Muscle of back (tissue), 11 donors: ENCODE measurements around the gene ALG12. TPM values are rescaled to one million over a fixed set of nuclear protein-coding genes. Genes with fewer than 3 reads are reported as not detected.

Experiments
- DNase-seq, 3 donors: peaks; one replicate each; pipeline versions ENCODE4 v3.0.0 to v3.0.0-alpha.2; 2013
- polyA plus RNA-seq, 10 donors: library from polyadenylated mRNA; unstranded; fragments of 120-200 nt; gene quantifications; one replicate each; pipeline ENCODE4 v1.2.1, GENCODE V29; 2013; ENCODE audit not compliant: insufficient read length in 10 of 10

ALG12 gene
- polyA plus RNA-seq, 10 donors: 8.8 to 20.6 (median 12.3) TPM

DNA sequence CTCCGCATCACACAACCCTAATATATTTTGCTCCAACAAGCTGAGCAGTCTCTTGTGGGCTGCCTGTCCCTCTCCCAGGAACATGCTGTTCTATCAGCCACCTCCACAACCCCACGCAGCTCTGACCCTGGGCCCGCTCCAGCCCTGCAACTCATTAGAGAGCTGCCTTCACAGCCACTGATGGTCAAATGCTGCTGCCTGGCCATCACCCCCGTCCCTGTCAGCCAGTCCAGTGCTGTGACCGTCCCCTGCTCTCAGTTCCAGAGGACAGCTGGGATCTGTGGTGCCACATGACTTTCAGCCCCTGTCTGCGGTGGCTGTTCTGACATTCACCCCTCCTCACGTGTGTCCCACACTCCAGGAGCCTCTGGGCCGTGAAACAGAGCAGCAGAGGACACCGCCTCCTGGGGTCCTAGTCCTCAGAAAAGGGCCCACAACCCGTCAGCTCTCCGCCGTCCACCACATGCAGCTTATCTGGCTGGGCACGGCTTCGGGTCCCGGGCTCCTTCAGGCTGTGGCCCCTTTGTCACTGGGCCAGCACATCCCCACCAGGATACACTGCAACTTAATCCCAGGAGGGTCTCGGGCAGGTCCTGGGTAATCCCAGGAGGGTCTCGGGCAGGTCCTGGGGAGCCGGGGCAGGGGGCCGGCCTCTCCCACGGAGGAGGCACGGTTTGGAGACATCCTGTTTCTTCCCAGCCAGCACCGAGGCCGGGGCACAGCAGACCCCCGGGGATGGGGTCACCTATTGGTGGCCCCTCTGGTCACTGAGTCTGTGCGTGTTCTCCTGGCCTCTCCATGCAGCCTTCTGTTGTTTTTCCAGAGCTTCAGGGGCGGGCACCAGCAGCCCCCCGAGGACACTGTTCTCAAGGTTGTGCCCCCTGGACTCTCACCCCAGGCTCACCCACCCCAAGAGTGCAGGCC is 15.3 kb upstream of the ALG12 start:
- DNase-seq: peak in 1 of 3 donors; percentile 42

DNA sequence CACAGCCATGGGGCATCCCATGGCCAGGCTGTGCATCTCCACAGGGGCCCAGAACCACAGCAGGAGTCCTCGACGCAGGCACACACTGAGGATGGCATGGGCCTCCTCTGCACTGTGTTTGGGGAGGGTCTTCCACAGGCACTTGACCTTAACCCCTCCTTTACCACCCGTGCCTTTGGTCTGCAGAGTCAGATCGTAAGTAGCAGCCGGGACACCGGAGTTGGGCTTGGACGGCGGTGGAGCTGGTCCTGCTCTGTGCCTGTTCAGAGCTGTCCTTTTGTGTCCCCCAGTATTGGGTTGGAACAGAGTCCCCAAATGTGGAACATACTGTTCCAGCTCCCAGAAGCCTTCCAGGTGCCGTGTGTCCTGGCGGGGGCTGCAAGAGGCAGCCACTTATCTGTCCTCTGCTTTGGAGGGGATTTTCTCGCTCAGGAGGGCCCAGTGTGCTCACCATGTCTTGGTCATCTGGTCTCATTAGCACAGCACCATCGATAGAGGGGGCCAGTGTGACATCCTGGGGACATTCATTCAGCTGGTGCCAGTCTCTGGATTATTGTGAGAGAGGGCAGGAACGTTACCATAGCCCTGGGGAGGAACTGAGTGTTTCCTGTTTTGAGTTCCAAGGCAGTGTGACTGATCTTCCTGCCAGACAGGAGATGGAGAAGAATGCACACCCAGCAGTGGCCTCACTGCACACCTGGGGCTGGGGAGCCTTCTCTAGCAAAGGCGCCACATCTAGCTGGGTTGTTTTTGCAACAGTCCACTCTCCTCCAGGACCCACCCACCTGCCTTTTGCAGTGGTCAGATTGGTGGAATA is 12.6 kb upstream of the ALG12 start:
- peak in 1 of 3 donors; percentile 71 for DNase-seq

DNA sequence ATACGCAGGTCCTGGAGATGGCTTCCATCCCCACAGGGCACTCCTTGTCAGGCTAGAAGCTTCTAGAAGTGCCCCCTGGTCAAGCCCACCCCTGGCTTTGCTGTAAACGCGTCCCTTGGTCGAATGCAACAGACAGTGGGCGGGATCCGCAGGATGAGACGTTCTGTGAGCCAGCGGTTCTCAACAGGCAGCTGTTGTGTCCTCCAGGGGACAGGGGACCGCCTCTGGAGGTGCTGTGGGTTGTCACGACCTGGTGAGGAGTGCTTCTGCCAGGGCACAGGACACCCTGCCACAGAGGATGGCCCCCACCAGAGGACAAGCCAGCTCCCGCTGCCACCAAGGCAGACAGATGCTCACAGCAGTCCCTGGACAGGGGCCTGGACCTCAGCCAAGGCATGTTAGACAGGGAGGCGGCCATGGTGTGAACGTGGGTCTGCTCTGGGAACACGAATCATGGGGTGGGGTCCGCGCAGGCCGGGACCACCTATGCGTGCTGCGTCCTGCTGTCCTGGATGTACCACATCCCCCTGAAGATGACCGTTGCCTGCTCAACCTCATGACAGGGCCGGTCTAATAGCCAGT is 11.8 kb upstream of the ALG12 start:
- no peak for DNase-seq

DNA sequence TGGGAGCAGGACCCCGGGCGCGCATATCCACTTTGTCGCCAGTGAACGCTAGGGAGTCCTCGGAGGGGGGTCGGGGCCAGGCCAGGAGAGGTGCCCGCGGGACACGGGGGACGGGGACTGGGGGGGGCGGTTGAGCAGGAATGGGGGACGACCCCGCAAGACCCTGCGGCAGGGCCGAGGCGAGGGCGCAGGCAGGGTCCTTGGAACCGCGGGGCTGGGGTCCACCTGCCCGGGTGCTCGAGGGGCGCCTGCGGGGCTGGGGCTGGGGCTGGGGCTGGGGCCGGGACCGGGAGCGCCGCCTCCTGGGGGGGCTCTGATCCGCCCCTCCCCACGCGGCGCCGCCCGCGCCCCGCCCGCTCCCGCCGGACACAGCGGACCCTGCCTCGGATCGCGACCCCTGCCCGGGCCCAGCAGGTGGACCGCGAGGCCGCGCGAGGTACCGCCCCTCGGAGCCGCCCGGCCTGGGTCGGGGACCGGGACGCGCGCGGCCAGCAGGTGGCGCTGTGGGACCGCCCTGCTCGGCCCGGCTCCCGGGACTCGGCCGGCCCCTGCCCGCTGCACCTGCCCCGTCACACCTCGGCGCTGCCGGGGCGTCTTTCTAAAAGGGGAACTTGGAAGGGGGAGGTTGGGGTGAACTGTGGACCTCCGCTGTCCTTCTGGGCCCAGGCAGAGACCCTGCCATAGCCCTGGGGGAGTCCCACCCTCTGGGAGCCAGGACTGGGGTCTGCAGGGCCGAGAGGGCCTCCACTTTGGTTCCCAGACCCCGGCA is 11.2 kb upstream of the ALG12 start:
- peak in 2 of 3 donors; percentile 57 to 59 for DNase-seq

DNA sequence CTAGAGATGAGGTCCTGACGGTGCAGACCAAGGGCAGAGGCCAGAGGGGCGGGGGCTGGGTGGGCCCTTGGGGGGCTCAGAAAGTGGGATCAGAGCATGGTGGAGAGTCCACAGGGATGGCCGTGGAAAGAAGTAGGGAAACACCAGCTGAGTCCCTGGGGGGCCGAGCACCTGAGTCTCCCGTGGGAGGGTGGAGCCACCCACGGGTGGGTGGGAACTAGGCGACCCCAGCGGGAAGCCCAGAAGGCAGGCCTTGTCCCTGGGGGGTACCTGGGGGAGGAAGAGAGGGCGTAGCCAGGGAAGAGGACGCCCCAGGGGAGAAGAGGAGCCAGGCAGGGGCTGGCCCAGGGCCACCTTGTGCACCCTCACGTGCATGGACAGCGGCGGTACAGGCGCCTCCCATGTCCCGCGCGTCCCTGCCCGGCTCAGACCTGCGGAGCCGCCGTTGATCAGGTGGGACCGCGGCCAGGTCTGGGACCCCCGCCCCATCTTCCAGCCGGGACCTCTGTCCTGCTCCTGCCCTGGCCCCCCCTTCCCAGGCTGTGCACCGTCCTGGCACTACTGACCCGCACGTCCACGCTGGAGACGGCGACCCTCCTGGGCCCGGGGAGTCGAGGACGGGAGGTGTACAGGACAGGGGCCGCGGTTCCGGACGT is 10.4 kb upstream of the ALG12 start:
- no peak for DNase-seq

DNA sequence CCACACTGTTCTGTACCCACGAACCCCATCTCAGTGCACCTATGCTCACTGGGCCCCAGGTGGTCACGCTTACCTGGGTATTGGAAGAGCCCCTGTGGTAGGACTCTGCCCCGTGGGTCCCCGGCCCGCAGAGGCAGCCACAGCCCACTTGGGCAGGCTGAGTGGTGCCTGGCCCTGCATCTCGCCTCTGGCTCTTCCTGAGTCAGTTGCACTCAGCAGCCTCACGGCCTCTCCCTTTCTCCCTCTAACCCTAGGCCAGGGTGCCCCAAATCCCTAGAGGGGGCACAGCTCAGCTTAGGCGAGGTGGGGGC is 9.9 kb upstream of the ALG12 start:
- DNase-seq: peak in 1 of 3 donors; percentile 11

DNA sequence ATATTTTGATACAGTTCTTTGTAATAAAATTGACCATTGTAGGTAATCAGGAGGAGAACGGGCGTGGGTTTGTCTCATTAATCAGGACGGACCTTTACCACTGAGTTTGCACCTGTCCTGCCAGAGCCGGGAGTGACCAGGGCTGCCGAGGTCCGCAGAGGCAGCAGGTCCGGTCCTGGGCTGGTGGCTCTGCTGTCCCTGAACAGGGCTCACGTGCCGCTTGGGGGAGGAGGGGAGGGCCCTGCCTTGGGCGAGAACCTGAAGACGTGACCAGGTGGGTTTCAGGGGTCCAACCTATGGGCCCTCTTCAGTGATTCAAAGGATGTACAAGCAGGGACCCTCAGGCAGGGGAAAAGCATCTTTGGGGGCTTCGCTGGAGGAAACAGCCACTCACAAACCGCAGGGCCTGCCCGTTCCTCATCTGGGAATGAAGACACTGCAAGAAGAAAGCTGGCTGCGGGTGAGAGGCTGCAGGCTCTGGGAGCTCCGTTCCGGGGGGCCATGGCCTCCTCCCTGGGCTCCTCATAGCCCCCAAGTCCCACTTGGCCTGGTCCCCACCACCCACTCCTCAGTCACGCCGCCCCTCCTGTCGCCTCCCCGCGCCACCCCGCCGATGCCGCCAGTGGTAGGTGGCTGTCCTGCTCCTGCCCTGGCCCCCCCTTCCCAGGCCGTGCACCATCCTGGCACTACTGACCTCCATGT is 9.4 kb upstream of the ALG12 start:
- no peak for DNase-seq

DNA sequence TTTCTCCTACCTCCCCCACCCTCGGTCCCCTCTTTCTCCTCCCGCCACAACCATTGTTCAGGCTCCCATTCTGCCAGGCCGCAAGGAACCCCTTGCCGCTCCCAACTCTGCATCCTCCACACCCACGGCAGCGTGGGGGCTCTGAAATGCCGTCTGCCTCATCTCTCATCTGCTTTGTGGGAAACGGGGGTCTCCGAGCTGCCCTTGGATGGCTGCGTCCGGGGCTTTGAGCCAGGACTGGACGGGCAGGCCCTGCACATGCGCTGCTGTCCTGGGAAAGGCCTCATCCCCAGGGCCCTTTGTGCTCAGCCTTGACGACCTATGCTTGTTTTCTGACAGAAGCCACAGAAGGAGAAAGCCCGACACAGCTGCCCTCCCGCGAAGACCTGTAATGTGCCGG is 8.7 kb upstream of the ALG12 start:
- DNase-seq: no peak

DNA sequence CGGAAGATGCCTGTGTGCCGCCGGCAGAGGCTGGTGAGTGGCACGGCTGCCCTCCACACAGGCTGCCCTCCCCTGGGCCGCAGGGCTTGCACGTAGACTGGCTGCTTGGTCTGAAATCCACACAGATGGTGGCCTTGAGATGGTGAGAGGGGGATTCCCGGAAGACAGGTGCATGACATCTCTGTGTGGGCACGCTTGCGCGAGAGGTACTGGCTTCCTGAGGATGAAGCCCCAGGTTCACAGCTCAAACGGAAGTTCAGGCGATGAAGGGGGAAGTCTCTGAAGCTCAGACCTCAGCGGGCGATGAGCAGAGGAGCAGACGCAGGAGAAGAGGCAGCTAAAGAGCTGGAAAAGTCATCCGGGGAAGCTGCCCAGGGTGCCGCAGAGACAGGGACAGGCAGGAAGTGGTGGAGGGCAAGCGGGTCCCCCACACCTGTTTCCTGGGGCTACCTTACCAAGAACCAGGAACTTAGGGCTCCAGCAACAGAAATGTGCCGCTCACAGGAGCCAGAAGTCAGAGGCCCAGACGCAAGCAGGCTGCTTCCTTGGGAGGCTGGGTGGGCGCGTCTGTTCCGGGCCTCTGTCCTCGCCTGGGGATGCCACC is 7.4 kb upstream of the ALG12 start:
- DNase-seq: no peak

DNA sequence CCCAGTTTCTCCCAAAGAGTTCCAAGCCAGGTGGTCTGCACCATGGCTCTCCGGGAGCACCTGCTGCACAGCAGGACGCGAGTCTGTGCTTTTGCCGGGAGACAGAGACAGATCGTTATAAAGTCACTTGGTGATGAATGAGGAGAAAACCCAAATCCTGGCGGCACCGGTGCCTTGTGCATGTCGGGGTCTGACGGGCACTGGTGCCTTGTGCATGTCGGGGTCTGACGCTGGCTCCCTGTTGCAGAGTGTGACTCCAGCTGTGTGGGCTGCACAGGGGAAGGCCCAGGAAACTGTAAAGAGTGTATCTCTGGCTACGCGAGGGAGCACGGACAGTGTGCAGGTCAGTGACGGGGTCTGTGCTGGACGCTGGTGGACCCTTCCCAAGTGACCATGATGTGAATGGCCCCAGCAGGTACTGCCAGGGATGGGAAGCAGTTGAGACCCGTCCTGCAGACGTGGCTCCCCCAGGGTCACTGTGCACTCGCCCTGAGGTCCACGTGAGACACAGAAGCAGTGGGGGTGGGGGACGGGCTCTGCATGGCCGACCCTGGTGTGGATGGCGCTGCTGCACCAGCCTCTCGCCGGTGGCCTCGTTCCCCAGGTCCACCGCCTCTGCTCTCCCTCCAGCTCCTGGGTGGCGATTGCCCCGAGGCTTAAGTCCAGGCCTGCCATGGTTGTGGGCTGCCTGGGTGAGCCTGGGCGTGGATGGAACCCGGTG is 6.0 kb upstream of the ALG12 start:
- DNase-seq: no peak

DNA sequence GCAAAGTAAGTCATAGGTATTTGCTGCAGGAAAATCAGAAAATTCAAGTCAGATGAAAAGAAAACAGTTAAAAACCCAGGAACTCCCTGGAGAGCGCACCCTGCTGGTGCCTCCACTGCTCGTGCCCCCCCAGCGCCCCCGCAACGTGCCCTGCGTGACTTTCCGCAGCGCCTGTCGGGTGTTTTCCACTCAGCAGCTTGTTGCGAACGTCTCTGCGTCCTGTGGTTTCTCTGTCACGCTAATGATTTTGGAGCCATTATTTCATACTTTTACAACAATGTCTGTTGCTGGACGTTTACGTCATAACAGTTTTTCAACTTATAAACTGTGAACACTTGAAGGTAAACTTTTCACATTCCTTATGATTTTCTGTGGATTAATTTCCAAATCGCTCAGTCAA is 5.2 kb upstream of the ALG12 start:
- no peak for DNase-seq

DNA sequence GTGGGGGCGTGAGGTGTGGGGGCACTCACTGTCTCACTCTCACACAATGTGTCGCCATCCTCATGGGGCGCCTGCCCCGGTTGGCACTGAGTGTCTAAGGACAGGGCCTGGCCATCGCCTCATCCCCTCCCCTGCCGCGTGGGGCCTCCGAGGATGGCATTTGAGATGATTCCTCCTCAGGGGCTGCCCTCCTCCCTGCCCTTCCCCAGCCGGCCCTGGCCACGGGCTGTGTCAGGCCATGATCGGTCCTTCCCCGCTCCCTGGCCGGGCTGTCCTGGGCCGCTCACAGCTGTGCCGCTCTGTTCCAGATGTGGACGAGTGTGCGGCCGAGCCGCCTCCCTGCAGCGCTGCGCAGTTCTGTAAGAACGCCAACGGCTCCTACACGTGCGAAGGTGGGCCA is 4.7 kb upstream of the ALG12 start:
- DNase-seq: no peak

DNA sequence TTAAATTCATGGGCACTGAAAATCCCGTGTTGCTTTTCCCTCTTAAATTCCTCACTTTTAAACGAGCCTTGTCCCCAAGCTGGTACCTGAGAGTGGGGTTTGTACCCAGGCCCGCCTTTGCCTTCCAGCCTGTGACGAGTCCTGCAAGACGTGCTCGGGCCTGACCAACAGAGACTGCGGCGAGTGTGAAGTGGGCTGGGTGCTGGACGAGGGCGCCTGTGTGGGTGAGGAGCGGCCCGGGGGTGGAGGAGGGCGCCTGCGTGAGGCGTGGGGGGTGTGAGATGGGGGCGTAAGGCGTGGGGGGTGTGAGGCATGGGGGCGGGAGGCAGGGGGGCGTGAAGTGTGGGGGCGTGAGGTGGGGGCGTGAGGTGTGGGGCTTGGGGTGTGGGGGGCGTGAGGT is 4.2 kb upstream of the ALG12 start:
- DNase-seq: no peak

DNA sequence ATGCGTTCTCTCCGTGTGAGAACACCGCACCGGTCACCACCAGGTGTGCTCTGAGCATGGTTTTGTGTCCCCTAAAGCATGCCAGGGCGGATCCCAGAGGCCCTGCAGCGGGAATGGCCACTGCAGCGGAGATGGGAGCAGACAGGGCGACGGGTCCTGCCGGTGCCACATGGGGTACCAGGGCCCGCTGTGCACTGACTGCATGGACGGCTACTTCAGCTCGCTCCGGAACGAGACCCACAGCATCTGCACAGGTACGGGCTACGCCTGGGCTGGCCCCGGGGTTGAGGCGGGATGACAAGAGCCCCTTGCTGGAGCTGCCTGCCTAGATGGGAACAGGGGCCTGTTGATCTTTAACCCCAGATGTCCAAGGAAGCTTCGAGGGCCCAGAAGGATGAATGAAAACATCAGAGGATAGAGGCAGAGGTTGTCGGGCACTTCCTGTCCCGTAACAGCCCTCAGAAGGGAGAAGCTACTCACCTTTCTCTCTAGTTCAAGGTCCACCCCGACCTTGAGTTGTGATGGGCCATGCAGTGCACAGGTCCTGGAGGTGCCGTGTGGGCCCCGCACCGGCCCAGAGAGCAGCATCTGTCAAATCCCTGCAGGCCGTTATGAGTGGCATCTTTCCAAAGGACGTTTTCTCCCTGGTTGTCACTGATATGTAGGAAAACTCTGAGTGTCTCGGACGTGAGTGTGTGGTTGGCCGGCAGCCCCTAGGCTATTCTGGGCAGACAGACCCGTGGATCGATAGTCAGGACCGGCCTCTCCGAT is 3.5 kb upstream of the ALG12 start:
- no peak for DNase-seq

DNA sequence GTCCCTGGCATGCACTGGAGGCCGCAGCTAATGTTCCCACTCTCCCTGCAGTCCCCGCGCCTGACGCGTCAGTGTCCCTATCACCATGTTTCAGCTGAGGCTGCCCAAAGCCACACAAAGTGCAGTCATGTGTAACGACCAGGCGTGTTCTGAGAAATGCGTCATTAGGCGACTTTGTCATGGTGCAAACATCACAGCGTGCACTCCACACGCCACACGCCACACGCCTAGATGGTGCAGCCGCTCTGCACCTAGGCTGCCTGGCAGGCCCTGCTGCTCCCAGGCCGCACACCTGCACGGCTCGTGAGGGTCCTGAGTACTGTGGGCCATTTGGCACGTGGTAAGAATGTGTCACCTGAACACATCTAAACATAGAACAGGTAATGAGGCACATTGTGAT is 2.6 kb upstream of the ALG12 start:
- DNase-seq: no peak

DNA sequence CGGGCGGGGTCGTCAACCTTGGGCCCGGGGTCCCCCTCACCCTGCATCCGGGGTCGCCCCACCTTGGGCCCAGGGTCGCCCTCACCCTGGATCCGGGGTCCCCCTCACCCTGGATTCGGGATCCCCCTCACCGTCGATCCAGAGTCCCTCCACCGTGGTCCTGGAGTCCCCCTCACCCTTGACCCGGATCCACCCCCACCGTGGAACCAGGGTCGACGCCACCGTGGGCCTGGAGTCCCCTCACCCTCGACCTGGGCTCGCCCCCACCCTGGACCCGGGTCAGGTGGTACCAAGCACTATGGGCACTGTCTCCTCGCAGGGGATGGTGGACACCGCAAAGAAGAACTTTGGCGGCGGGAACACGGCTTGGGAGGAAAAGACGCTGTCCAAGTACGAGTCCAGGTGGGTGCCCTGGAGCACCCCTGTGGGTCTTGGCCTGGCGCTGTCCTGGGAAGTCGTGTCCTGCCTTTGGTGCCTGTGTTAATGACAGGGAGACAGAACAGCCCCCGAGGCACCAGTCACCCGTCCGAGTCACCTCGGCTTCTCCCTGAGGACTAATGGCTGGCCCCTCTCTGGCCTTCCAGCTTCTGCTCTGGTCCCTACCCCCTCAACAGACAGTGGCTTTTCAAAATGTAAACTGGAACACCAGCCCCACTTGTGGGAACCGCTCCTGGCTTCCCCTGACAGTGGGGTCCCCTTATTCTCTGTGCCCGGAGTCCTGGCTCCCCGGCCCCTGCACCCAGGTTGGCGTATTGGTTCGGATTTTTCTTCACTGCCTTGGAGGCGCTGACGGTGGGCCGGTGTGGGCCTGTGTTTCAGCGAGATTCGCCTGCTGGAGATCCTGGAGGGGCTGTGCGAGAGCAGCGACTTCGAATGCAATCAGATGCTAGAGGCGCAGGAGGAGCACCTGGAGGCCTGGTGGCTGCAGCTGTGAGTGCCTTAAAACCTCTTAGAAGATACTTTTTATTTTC is 958 bp upstream of the ALG12 start:
- no peak for DNase-seq

DNA sequence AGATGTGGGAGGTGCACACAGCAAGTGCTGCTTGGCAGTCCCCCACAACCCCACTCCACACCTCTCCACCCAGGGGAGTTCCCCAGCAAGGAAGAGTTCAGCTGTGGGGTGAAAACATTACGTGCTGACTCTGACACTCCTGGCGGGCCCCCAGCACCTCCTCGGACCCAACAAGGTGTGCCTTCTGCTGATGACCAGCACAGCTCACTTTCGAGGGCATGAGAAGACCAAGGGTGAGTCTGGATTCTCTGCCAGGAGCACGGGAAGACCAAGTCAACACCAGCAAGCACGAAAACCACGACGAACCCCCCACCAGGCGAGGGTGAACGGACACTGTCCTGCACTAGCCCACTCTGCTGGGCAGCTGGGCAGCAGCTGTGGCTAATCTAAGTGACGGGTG is 1.4 kb downstream of the ALG12 start:
- no peak for DNase-seq

DNA sequence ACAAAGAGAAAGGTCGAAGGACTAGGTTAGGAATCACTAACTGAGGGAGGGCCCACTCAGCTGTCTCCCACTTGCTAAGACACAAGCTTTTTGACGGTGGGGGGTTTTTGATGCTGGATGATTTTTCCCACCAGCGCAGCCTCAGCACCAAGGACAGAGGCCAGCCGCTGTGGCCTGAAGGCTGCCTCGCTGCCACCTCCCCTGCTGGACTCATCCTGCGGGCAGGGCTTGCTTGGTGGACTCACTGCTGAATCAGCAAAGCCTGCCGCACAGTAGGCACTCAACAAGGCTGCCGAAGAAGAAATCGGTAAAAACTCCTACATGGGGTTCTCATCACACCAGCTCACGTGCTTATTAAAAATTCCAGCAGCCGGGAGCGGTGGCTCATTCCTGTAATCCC is 2.6 kb downstream of the ALG12 start:
- DNase-seq: no peak
